A673 (cell line): ENCODE results near the gene GSG1L. TPM values are rescaled to one million over a fixed set of nuclear protein-coding genes. Genes with fewer than 3 reads are reported as not detected.

ENCODE experiments used
- BruUV-seq: library from RNA; stranded (reverse); fragments of 400-500 nt; replicated peaks from 2 replicates; lab custom pipeline; 2021; lab: Mats Ljungman, UMichigan
- CTCF ChIA-PET: fragments of 300-600 bp; sonication (Branson Sonifier 250); formaldehyde crosslinking; loops from one replicate; lab custom pipeline; 2022; ENCODE audit warnings: antibody characterized with exemption; lab: Charles Lee
- POLR2A ChIA-PET: fragments of 300-600 bp; sonication (Branson Sonifier 250); formaldehyde crosslinking; loops from one replicate; lab custom pipeline; 2022; ENCODE audit warnings: antibody characterized with exemption; ENCODE audit not compliant: low non-redundant PET; lab: Charles Lee
- DNase-seq: peaks from one replicate; pipeline ENCODE4 v3.0.0-alpha.2; 2015; ENCODE audit warnings: low spot score
- H3K27ac ChIP-seq: fragments of 200-600 bp; sonication (generic); 2 replicates; pipeline ENCODE4 v1.5.1; 2016; ENCODE audit warnings: mixed run types, low read depth, mild to moderate bottlenecking, mixed read lengths, antibody characterized with exemption, low read length; ENCODE audit not compliant: poor library complexity, severe bottlenecking
- H3K27me3 ChIP-seq: fragments of 200-600 bp; sonication (generic); replicated peaks from 2 replicates; pipeline ENCODE4 v1.6.1; 2017; ENCODE audit warnings: mixed run types, low read depth, mild to moderate bottlenecking, mixed read lengths, antibody characterized with exemption, low read length; ENCODE audit not compliant: insufficient read depth, poor library complexity
- H3K36me3 ChIP-seq: fragments of 200-600 bp; sonication (generic); 2 replicates; pipeline ENCODE4 v1.6.1; 2016; ENCODE audit warnings: mixed run types, mild to moderate bottlenecking, mixed read lengths, antibody characterized with exemption, low read length; ENCODE audit not compliant: insufficient read depth, poor library complexity, severe bottlenecking
- H3K4me1 ChIP-seq: fragments of 200-600 bp; sonication (generic); 2 replicates; pipeline ENCODE4 v1.6.1; 2017; ENCODE audit warnings: mixed run types, mild to moderate bottlenecking, mixed read lengths, antibody characterized with exemption, low read length; ENCODE audit not compliant: insufficient read depth, poor library complexity, severe bottlenecking
- H3K4me3 ChIP-seq: fragments of 200-600 bp; sonication (generic); 2 replicates; pipeline ENCODE4 v1.5.1; 2016; ENCODE audit warnings: low read depth, mixed run types, mild to moderate bottlenecking, mixed read lengths, low read length; ENCODE audit not compliant: poor library complexity, severe bottlenecking
- H3K9me3 ChIP-seq: fragments of 200-600 bp; sonication (generic); 2 replicates; pipeline ENCODE4 v1.6.1; 2016; ENCODE audit warnings: mixed run types, low read depth, mild to moderate bottlenecking, mixed read lengths, antibody characterized with exemption, low read length; ENCODE audit not compliant: poor library complexity, severe bottlenecking
- EZH2 ChIP-seq: fragments of 200-600 bp; sonication (generic); IDR thresholded peaks from 2 replicates; pipeline ENCODE4 v1.6.1; 2017; ENCODE audit warnings: borderline replicate concordance, low read depth, mild to moderate bottlenecking, mixed read lengths, antibody characterized with exemption, low read length; ENCODE audit not compliant: poor library complexity, severe bottlenecking
- intact Hi-C: fragments of 100-400 bp; cut with micrococcal nuclease; formaldehyde crosslinking; loops from one replicate; pipeline ENCODE4 v1.10.0; 2022; ENCODE audit not compliant: unreplicated experiment
- total RNA-seq: library from RNA; stranded (reverse); gene quantifications from 2 replicates; pipeline ENCODE4 v1.2.3, GENCODE V29; 2021
- TF ChIP-seq, protein P1 (sequence below): fragments of 300-800, 200-600 bp; sonication (generic); conservative IDR thresholded peaks from 2 replicates; pipeline ENCODE4 v1.5.1; 2017; ENCODE audit warnings: low read depth, mild to moderate bottlenecking, antibody characterized with exemption, low read length, moderate library complexity, mixed read lengths

The GSG1L gene
- total RNA-seq, 1 experiment from 2014 or later, result not detected

- no peak for TF ChIP-seq EZH2
- TF ChIP-seq, protein P1, sequence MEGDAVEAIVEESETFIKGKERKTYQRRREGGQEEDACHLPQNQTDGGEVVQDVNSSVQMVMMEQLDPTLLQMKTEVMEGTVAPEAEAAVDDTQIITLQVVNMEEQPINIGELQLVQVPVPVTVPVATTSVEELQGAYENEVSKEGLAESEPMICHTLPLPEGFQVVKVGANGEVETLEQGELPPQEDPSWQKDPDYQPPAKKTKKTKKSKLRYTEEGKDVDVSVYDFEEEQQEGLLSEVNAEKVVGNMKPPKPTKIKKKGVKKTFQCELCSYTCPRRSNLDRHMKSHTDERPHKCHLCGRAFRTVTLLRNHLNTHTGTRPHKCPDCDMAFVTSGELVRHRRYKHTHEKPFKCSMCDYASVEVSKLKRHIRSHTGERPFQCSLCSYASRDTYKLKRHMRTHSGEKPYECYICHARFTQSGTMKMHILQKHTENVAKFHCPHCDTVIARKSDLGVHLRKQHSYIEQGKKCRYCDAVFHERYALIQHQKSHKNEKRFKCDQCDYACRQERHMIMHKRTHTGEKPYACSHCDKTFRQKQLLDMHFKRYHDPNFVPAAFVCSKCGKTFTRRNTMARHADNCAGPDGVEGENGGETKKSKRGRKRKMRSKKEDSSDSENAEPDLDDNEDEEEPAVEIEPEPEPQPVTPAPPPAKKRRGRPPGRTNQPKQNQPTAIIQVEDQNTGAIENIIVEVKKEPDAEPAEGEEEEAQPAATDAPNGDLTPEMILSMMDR, result no peak
- ChIA-PET POLR2A (no interaction called here), CTCF (no interaction called here)
- no peak overlapping the region for H3K27ac ChIP-seq
- no TSS peak for BruUV-seq
- no peaks in the 10 kb centered on the region for H3K9me3 ChIP-seq
- DNase-seq, result no peak
- no peak overlapping the region for H3K4me3 ChIP-seq
- H3K36me3 ChIP-seq, result no peaks in the 10 kb centered on the region
- H3K27me3 ChIP-seq, result no peaks in the 10 kb centered on the region
- intact Hi-C loops, result loop anchor here (2.0 to 10.0 kb wide), 2 partner anchors 64 to 290 kb away; no protein-coding TSS in a partner anchor
- peaks cover 11% of the 10 kb centered on the region for H3K4me1 ChIP-seq
These were observed 282.4 kb downstream of the GSG1L start for GRCh38 chr16:27781195-27781524.

DNA sequence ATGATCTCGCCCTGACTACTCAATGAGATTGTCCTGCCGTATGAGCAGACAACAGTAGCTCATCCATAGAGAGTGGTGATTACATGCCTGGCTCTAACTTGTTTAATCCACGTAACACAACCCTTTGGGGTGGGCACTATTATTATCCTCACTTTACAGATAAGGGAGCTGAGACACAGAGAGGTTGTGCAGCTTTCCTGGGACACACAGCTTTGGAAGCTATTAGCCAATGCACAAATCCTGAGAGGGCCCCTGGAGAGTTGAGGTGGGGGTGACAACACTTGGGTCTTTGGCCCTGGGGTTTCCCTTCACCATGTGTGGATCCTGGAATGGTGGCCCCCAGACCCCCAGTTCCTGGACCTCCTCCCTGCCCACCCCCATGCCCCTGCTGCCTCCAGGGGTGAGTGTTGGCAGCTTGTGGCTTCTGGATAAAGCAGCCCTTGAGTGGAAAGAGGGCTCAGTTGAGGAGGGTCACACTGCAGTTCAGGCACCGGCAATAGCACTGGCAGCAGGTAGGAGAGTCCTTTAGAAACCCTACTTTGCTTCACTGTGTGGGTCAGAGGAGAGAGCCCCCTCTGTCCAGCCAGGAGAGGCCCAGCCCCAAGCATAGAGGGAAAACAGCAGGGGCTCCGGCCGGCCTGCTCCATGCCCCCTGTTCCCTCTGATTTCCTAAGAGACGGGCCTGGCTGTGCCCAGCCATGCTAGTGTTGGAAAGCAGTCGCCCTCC, 282.9 kb downstream of the GSG1L start:
- Histone ChIP-seq H3K4me1 (peaks cover 11% of the 10 kb centered on the region), H3K36me3 (no peaks in the 10 kb centered on the region), H3K9me3 (no peaks in the 10 kb centered on the region), H3K27me3 (no peaks in the 10 kb centered on the region), H3K4me3 (no peak overlapping the region), H3K27ac (no peak overlapping the region)
- ChIA-PET POLR2A (no interaction called here), CTCF (interaction anchor here (1.5 kb wide), 2 partner anchors 290 to 437 kb away, joined by 10 to 17 read pairs; no protein-coding TSS in a partner anchor)
- intact Hi-C loops, result loop anchor here (2.0 to 10.0 kb wide), 2 partner anchors 64 to 290 kb away; no protein-coding TSS in a partner anchor
- TF ChIP-seq EZH2, result no peak
- TF ChIP-seq, protein P1, result no peak
- no peak for DNase-seq
- BruUV-seq, result no TSS peak

DNA sequence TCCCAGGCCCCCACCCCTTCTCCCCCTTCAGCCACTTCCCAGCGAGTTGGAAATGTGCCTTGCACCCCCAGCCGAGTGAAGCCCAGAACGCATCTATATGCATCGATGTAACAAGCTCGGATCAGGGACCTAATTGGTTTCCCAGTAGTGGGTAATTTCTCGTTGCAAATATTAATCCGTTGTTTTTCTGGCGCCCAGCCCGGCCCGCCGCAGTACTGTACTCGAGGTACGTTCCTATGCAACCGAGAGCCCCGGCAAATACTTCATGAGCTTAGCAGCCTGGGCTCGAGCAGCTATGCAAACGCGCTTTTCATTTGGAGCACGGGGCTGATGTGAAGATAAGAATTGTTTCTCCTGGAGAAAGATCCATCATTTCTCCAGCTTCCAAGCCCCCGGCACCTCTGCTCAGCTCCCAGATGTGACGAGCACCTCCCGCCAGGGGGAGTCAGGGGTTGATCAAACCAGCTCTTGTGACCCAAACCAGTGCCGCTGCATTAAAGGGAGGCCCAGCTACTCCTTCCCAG, 283.8 kb downstream of the GSG1L start:
- POLR2A ChIA-PET, result interaction anchor here (0.5 kb wide), 1 partner anchor 307 kb away, joined by 5 read pairs; no protein-coding TSS in a partner anchor
- no peaks in the 10 kb centered on the region for H3K36me3 ChIP-seq
- no peaks in the 10 kb centered on the region for H3K9me3 ChIP-seq
- H3K4me1 ChIP-seq, result peaks cover 11% of the 10 kb centered on the region
- intact Hi-C loops, result loop anchor here (2.0 to 10.0 kb wide), 2 partner anchors 65 to 291 kb away; no protein-coding TSS in a partner anchor
- H3K27ac ChIP-seq, result no peak overlapping the region
- no peak overlapping the region for H3K4me3 ChIP-seq
- TF ChIP-seq EZH2, result no peak
- TF ChIP-seq, protein P1, result peak; percentile 65
- TSS peak; percentile 49 for BruUV-seq
- no peaks in the 10 kb centered on the region for H3K27me3 ChIP-seq
- DNase-seq, result peak; percentile 70
- CTCF ChIA-PET, result interaction anchor here (1.5 kb wide), 2 partner anchors 291 to 438 kb away, joined by 10 to 17 read pairs; no protein-coding TSS in a partner anchor
